Stimulated activated effector memory CD8-positive, alpha-beta T cell treated with anti-CD3 and anti-CD28 coated beads, Interleukin-12 subunit alpha, Interleukin-12 subunit beta, amount 100 ng/mL, for 72 hours (primary cell): Measurements from ENCODE around the gene ANKH.

ENCODE experiments used
- ATAC-seq: fragments of 150-1000 bp; cut with Tn5 transposase; 2 replicates; pipeline ENCODE4 v1.10.0; 2021
- DNase-seq, 2 donors: peaks; one replicate each; pipeline ENCODE4 v3.0.0; 2021 to 2022; ENCODE audit warnings: low spot score in 2 of 2
- H3K27ac Mint-ChIP-seq: one replicate; pipeline ENCODE4 v1.8.0; 2022; ENCODE audit warnings: mild to moderate bottlenecking, mixed read lengths
- H3K36me3 Mint-ChIP-seq: one replicate; pipeline ENCODE4 v1.8.0; 2022; ENCODE audit warnings: mild to moderate bottlenecking, mixed read lengths
- H3K4me1 Mint-ChIP-seq: one replicate; pipeline ENCODE4 v1.8.0; 2022; ENCODE audit warnings: mixed read lengths
- H3K4me3 Mint-ChIP-seq: one replicate; pipeline ENCODE4 v1.8.0; 2022; ENCODE audit warnings: mild to moderate bottlenecking, mixed read lengths
- H3K9me3 Mint-ChIP-seq: one replicate; pipeline ENCODE4 v1.8.0; 2022; ENCODE audit warnings: mixed read lengths

The ANKH gene

DNA sequence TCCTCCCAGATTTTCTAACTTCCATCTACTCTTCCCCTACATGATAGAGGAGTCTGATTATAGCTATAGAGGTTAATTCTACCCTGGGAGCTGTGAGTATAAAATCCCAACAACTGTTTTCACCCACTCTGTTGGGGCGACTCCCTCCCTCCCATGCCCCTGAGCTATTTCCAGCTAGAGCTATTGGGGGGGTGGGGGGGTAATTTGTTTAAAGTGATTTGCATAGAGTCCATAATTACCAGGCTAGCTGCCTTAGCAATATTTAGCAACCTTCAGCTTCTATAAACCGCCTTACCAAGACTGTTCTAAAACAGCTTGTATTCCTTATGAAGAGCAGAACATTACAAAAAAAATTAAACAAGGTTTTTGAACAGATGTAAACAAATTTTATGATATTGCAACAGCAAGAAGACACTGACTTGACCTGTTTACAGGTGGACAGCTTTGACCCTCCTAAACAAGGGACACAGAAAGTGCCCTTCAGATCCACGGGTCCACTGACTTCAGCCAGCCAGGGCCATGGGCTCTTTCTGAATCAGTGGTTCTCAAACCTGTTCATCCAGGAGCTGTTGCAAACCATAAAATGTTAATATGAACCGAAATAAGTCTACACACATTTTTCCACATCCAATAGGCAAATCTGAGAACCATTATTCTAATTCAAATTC is 108.9 kb downstream of the ANKH start:
- no peaks in the 10 kb centered on the region for H3K9me3 Mint-ChIP-seq
- H3K4me1 Mint-ChIP-seq, result peaks cover 7% of the 10 kb centered on the region
- DNase-seq, result no peak
- peaks cover 30% of the 10 kb centered on the region for H3K36me3 Mint-ChIP-seq
- H3K4me3 Mint-ChIP-seq, result no peak overlapping the region
- no peak for ATAC-seq
- peak overlapping the region; percentile 20 for H3K27ac Mint-ChIP-seq

DNA sequence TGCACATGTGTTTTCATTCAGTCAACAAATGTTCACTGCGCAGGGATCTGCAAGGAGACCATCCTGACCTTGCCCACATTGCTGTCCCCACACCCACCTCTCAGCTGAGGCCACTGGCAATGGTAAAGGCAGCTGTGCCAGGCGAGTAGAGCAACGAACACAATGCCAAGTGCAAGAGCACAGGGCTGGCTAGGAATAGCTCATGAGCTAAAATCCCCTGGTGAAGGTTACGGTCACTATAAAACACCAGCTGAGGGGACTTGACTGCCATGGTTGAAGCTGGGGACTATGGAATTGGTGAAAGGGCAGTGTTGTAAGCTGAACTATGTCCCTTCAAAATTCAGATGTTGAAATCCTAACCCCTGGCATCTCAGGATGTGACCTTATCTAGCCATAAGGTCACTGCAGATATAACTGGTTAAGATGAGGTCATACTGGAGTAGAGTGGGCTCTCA is 111.0 kb downstream of the ANKH start:
- ATAC-seq, result no peak
- H3K9me3 Mint-ChIP-seq, result no peaks in the 10 kb centered on the region
- no peak for DNase-seq
- no peaks in the 10 kb centered on the region for H3K4me1 Mint-ChIP-seq
- H3K4me3 Mint-ChIP-seq, result no peak overlapping the region
- peaks cover 15% of the 10 kb centered on the region for H3K36me3 Mint-ChIP-seq
- no peak overlapping the region for H3K27ac Mint-ChIP-seq

GRCh38 chr5:14759744-14760547 is 111.6 kb downstream of the ANKH start:
- Mint-ChIP-seq H3K4me3 (no peak overlapping the region), H3K36me3 (peaks cover 12% of the 10 kb centered on the region), H3K4me1 (no peaks in the 10 kb centered on the region), H3K27ac (peak overlapping the region; percentile 2), H3K9me3 (no peaks in the 10 kb centered on the region)
- ATAC-seq (no peak), DNase-seq (no peak)

GRCh38 chr5:14757850-14758249 is 113.7 kb downstream of the ANKH start:
- H3K9me3 Mint-ChIP-seq, result no peaks in the 10 kb centered on the region
- peaks cover 32% of the 10 kb centered on the region for H3K36me3 Mint-ChIP-seq
- H3K4me3 Mint-ChIP-seq, result no peak overlapping the region
- H3K27ac Mint-ChIP-seq, result no peak overlapping the region
- no peak for DNase-seq
- peaks cover 4% of the 10 kb centered on the region for H3K4me1 Mint-ChIP-seq
- ATAC-seq, result no peak

GRCh38 chr5:14756478-14756877 is 115.1 kb downstream of the ANKH start:
- ATAC-seq (no peak), DNase-seq (no peak)
- Mint-ChIP-seq H3K9me3 (no peaks in the 10 kb centered on the region), H3K4me3 (no peak overlapping the region), H3K4me1 (peaks cover 7% of the 10 kb centered on the region), H3K36me3 (peaks cover 38% of the 10 kb centered on the region), H3K27ac (peak overlapping the region; percentile 19)

DNA sequence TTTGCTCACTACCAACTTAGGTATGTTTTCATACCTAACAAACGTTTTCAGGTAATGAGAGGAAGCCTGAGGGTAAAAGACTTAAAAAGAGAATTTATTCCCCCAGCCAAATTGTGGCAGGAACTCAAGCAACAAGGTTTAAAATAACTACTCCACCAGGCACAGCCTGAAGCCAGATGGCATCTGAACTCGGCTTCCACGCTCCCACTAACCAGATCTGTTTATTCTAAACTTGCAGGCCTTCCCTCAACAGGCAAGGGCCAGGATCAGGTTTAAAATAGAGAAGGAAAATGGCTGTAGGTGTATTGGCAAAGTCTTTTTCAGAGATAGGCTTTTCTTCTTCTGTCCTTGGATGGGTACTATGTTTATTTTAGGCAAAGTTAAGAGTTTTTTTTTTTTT is 117.6 kb downstream of the ANKH start:
- no peak for DNase-seq
- Mint-ChIP-seq H3K4me1 (peaks cover 7% of the 10 kb centered on the region), H3K36me3 (peaks cover 58% of the 10 kb centered on the region), H3K4me3 (no peak overlapping the region), H3K27ac (peak overlapping the region; percentile 78), H3K9me3 (no peaks in the 10 kb centered on the region)
- ATAC-seq, result no peak

DNA sequence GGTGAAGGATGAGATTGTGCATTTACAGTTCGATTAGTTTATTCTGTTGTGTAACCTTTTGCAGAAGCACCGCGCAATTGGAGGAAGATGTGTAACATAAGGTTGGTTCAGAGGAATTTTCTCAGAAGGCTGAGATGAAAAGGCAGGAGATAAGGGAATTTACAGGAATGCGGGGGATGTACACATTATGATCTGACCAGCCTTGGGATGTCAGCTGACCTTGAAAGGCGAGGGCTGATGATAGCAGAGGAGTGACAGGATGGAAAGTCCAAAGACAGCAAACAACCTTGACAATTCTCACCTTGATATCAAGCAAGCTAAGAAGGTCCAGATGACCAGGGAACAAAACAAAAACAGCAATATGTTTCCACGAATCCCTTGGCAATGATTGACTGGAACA is 118.3 kb downstream of the ANKH start:
- no peak overlapping the region for H3K4me3 Mint-ChIP-seq
- H3K9me3 Mint-ChIP-seq, result no peaks in the 10 kb centered on the region
- H3K27ac Mint-ChIP-seq, result no peak overlapping the region
- H3K4me1 Mint-ChIP-seq, result peaks cover 7% of the 10 kb centered on the region
- ATAC-seq, result no peak
- peaks cover 64% of the 10 kb centered on the region for H3K36me3 Mint-ChIP-seq
- no peak for DNase-seq

DNA sequence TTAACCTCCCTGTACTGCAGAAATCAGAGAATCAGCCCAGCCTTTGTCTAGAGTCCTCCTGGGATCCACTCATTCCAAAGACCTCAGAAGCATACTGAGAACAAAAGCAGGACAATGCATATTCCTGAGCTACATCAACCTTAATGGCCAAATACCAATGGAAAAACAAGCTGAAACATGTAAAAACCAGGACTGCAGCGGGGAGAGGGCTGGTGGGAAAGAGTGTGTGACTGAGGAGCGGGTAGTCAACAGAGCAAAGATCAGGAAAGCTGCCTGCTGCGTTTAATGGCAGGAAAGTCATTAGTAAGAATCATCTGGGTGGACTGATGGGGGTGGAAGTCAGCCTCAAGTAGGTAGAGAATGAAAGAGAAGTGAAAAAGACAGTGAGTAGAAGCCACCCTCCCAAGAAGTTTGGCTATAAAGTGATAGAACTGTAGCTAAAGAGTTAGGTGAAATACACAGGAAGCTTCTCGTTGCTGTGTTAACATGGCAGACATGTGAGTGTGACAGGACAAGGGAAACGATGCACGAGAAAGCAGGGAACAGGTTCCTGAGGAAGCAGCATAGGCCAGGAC is 119.0 kb downstream of the ANKH start:
- Mint-ChIP-seq H3K9me3 (no peaks in the 10 kb centered on the region), H3K36me3 (peaks cover 60% of the 10 kb centered on the region), H3K27ac (peak overlapping the region; percentile 32), H3K4me1 (peaks cover 7% of the 10 kb centered on the region), H3K4me3 (no peak overlapping the region)
- DNase-seq (no peak), ATAC-seq (no peak)

GRCh38 chr5:14750712-14751111 is 120.9 kb downstream of the ANKH start:
- peaks cover 7% of the 10 kb centered on the region for H3K4me1 Mint-ChIP-seq
- ATAC-seq, result no peak

GRCh38 chr5:14749579-14750101 is 121.9 kb downstream of the ANKH start:
- ATAC-seq, result no peak
- Mint-ChIP-seq H3K27ac (no peak overlapping the region), H3K36me3 (peaks cover 79% of the 10 kb centered on the region), H3K4me1 (peaks cover 7% of the 10 kb centered on the region), H3K9me3 (no peaks in the 10 kb centered on the region), H3K4me3 (no peak overlapping the region)
- no peak for DNase-seq

More at GRCh38 chr5:14750712-14751111, 120.9 kb downstream of the ANKH start:
- Mint-ChIP-seq H3K36me3 (peaks cover 77% of the 10 kb centered on the region), H3K4me3 (no peak overlapping the region), H3K27ac (peak overlapping the region; percentile 48), H3K9me3 (no peaks in the 10 kb centered on the region)
- DNase-seq, result no peak

- Mint-ChIP-seq H3K4me1 (peaks cover 14% of the 10 kb centered on the region), H3K4me3 (no peak overlapping the region), H3K9me3 (no peaks in the 10 kb centered on the region), H3K27ac (no peak overlapping the region), H3K36me3 (peaks cover 75% of the 10 kb centered on the region)
- no peak for ATAC-seq
- no peak for DNase-seq
These were observed 123.2 kb downstream of the ANKH start for GRCh38 chr5:14748180-14748900.

- peaks cover 71% of the 10 kb centered on the region for H3K36me3 Mint-ChIP-seq
These were observed 125.8 kb downstream of the ANKH start for GRCh38 chr5:14745753-14746152.

GRCh38 chr5:14745188-14745563 is 126.4 kb downstream of the ANKH start:
- DNase-seq, result no peak
- Mint-ChIP-seq H3K4me3 (no peak overlapping the region), H3K9me3 (no peaks in the 10 kb centered on the region), H3K27ac (no peak overlapping the region), H3K36me3 (peaks cover 73% of the 10 kb centered on the region), H3K4me1 (peaks cover 7% of the 10 kb centered on the region)
- no peak for ATAC-seq

More at GRCh38 chr5:14745753-14746152, 125.8 kb downstream of the ANKH start:
- no peak overlapping the region for H3K4me3 Mint-ChIP-seq
- peak; percentile 51 for ATAC-seq
- H3K9me3 Mint-ChIP-seq, result no peaks in the 10 kb centered on the region
- DNase-seq, result no peak
- no peak overlapping the region for H3K27ac Mint-ChIP-seq
- peaks cover 7% of the 10 kb centered on the region for H3K4me1 Mint-ChIP-seq

- ATAC-seq, result no peak
- no peak for DNase-seq
- peaks cover 7% of the 10 kb centered on the region for H3K4me1 Mint-ChIP-seq
- no peaks in the 10 kb centered on the region for H3K9me3 Mint-ChIP-seq
- H3K27ac Mint-ChIP-seq, result peak overlapping the region; percentile 72
- H3K4me3 Mint-ChIP-seq, result no peak overlapping the region
- peaks cover 76% of the 10 kb centered on the region for H3K36me3 Mint-ChIP-seq
These were observed 127.0 kb downstream of the ANKH start for GRCh38 chr5:14744296-14745187.
